ENCODE measurements around the gene BTNL9. TPM values are rescaled to one million over a fixed set of nuclear protein-coding genes. Genes with fewer than 3 reads are reported as not detected.

The BTNL9 gene
- total and polyA plus RNA-seq, 12 donors = 16.0 to 254 (median 31.0) TPM

DNA sequence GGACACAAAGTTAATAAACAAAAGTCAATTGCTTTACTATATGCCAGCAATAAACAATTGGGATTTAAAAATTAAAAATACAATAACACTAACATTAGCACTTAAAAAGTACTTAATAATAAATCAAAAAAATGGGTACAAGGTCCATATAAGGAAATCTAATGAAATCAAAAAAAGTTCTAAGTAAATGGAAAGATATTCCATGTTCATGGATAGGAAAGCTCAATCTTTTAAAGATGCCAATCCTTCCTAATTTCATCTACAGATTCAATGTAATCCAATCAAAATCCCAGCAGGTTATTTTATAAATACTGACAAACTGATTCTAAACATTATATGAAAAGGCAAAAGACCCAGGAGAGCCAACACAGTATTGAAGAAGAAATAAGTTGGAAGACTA lies 41.9 kb downstream of the BTNL9 start:
- Histone ChIP-seq H3K4me3 (no peak overlapping the region), H3K27ac (no peak overlapping the region), H3K9me3 (peaks cover 0 to 29% (median 3%) of the 10 kb centered on the region in 11 donors), H3K4me1 (no peaks in the 10 kb centered on the region), H3K27me3 (peaks cover 0 to 44% (median 23%) of the 10 kb centered on the region in 7 donors), H3K36me3 (no peaks in the 10 kb centered on the region)
- DNase-seq (no peak), ATAC-seq (no peak)
- TF ChIP-seq, protein P1, sequence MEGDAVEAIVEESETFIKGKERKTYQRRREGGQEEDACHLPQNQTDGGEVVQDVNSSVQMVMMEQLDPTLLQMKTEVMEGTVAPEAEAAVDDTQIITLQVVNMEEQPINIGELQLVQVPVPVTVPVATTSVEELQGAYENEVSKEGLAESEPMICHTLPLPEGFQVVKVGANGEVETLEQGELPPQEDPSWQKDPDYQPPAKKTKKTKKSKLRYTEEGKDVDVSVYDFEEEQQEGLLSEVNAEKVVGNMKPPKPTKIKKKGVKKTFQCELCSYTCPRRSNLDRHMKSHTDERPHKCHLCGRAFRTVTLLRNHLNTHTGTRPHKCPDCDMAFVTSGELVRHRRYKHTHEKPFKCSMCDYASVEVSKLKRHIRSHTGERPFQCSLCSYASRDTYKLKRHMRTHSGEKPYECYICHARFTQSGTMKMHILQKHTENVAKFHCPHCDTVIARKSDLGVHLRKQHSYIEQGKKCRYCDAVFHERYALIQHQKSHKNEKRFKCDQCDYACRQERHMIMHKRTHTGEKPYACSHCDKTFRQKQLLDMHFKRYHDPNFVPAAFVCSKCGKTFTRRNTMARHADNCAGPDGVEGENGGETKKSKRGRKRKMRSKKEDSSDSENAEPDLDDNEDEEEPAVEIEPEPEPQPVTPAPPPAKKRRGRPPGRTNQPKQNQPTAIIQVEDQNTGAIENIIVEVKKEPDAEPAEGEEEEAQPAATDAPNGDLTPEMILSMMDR (IDR thresholded peaks at IDR 0.05) = no peak
- intact Hi-C loops (cut with DNase I) = no loop called here

DNA sequence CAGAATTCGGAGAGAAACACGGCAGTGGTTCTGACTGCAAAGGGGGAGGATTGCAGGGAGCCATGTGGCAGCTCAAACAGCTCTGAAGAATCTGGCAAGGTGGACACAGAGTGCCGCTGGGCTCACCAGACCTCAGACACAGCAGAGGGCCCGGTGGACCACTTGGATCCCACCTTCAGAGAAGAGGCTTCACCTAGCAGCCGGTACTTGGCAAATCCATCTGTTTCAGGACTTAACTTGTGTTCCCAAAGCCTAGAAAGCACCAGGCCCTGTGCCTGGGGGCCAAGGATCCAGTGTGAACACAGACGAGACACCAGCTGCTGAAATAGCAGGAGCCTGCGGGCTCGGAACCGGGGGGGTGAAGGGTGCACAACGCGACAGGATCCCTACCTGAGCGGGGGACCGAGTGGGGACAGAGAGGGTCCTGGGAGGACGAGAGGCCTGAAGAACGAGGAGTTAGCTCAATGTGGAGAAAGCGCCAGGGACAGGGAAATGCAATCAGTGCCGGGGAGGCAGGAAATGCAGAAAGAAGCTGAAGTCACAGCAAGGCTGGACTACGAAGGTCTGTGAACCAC lies 44.6 kb downstream of the BTNL9 start:
- H3K4me3 ChIP-seq = no peak overlapping the region
- WGBS, 2 donors = 44% methylated on average over 18 of the region's 18 CpGs
- H3K27me3 ChIP-seq = peaks cover 0 to 29% (median 24%) of the 10 kb centered on the region in 7 donors
- no peak overlapping the region for H3K27ac ChIP-seq
- H3K9me3 ChIP-seq = peaks cover 0 to 13% (median 0%) of the 10 kb centered on the region in 11 donors
- DNase-seq = no peak
- intact Hi-C loops (cut with DNase I) = no loop called here
- no peak for ATAC-seq
- no peaks in the 10 kb centered on the region for H3K36me3 ChIP-seq
- TF ChIP-seq, protein P1 (IDR thresholded peaks at IDR 0.05) = no peak
- H3K4me1 ChIP-seq = no peaks in the 10 kb centered on the region

DNA sequence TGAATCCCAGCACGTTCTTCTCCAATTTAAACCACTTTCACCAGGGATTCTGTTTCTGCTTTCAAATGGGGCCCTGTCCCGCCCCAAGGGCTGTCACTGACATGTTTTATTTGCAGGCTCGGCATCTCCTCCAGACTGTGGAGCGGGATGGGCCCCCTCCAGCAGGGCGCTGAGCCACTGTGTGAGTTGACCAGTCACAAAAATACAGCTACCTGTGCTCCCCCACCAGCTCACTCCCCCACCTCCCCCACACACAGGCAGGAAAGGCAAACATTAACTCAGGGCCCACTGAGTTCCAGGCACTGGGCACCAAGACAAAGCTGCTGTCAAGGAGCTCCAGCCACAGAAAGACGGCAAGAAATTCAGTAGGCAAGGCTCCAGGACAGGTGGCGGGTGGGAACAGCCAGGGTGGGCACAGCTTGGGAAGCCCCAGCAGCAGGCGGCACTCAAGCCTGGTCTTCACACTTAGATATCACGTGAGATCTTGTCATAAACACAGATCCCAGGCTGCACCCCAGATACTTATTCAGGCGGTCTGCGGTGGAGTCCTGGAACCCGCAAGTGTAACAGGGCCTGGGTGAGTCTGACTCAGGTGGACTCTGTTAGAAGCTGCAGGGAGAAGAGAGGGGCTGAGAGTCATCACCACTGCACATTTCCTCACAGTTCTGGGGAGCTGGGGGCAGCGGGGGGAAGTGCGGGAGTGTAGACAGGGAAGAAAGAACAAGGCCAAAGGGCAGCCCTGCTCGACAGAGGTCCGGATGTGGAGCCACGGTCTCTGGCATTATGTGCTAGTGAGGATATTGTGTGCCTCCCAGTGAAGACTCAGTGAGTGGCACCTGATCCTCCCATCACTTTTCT lies 46.2 kb downstream of the BTNL9 start:
- TF ChIP-seq, protein P1 (IDR thresholded peaks at IDR 0.05) = no peak
- H3K27ac ChIP-seq = no peak overlapping the region
- ATAC-seq (no peak), DNase-seq (no peak)
- H3K4me3 ChIP-seq = no peak overlapping the region
- no peaks in the 10 kb centered on the region for H3K4me1 ChIP-seq
- no peaks in the 10 kb centered on the region for H3K36me3 ChIP-seq
- intact Hi-C loops (cut with DNase I) = no loop called here
- peaks cover 0 to 29% (median 20%) of the 10 kb centered on the region in 7 donors for H3K27me3 ChIP-seq
- H3K9me3 ChIP-seq = peaks cover 0 to 10% (median 0%) of the 10 kb centered on the region in 11 donors
- WGBS, 2 donors = 73 to 76% methylated on average over 17 of the region's 17 CpGs

DNA sequence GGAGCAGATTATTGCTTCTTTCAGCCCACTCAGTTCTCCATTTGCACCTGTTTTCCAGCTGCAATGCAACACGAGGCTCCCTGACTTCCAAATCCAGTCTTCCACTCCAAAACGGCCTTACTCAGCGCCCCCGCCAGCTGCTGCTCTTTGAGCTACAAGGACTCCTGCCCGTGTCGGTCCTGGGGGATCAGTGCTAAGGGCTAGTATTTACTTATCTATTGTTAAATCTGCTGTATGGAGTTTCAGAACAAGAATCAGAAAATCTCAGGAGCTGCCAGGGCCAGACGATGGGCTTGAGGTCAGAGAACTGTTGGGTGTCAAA lies 46.8 kb downstream of the BTNL9 start:
- DNase-seq (no peak), ATAC-seq (no peak)
- Histone ChIP-seq H3K9me3 (peaks cover 0 to 6% (median 0%) of the 10 kb centered on the region in 11 donors), H3K36me3 (no peaks in the 10 kb centered on the region), H3K4me3 (no peak overlapping the region), H3K4me1 (no peaks in the 10 kb centered on the region), H3K27me3 (peaks cover 0 to 29% (median 18%) of the 10 kb centered on the region in 7 donors), H3K27ac (no peak overlapping the region)
- intact Hi-C loops (cut with DNase I) = no loop called here
- TF ChIP-seq, protein P1 (IDR thresholded peaks at IDR 0.05) = no peak
- WGBS, 2 donors = 70 to 72% methylated on average over 7 of the region's 7 CpGs
